ENCODE results near the gene PGAM2.

DNA sequence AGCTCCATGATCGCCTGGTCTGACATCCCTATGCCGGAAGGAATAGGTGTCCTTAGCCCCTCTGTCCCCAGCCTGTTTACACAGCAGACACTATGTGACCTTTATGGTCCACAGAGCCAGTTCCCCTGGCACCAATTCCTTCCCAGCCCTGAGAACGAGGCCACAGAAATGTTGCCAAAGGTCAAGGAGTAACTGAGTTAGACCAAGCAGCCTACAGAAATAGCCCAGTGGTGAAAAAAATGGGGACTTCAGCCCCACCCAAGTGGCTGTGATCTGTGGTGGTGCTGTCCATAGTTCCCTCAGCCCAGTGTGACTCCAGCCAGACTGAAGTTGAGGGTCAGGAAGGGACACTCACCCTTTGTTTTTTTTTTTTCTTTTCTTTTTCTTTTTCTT, 2.5 kb downstream of the PGAM2 start:
- TF ChIP-seq BHLHE40 (IDR thresholded peaks at IDR 0.05; ENCODE audit: low read depth, low read length) (no peak), POLR2A (IDR thresholded peaks at IDR 0.05; ENCODE audit: low read depth, low read length) (no peak), SMC3 (IDR thresholded peaks at IDR 0.05; ENCODE audit: low read depth, low read length) (no peak), CHD1 (IDR thresholded peaks at IDR 0.05; ENCODE audit: low read depth, low read length) (no peak), CEBPB (IDR thresholded peaks at IDR 0.05; ENCODE audit: low read depth, low read length) (no peak), MXI1 (IDR thresholded peaks at IDR 0.05; ENCODE audit: borderline replicate concordance, low read depth, low read length) (no peak), RAD21 (IDR thresholded peaks at IDR 0.05; ENCODE audit: low read length) (no peak)
- TF ChIP-seq, protein P1, sequence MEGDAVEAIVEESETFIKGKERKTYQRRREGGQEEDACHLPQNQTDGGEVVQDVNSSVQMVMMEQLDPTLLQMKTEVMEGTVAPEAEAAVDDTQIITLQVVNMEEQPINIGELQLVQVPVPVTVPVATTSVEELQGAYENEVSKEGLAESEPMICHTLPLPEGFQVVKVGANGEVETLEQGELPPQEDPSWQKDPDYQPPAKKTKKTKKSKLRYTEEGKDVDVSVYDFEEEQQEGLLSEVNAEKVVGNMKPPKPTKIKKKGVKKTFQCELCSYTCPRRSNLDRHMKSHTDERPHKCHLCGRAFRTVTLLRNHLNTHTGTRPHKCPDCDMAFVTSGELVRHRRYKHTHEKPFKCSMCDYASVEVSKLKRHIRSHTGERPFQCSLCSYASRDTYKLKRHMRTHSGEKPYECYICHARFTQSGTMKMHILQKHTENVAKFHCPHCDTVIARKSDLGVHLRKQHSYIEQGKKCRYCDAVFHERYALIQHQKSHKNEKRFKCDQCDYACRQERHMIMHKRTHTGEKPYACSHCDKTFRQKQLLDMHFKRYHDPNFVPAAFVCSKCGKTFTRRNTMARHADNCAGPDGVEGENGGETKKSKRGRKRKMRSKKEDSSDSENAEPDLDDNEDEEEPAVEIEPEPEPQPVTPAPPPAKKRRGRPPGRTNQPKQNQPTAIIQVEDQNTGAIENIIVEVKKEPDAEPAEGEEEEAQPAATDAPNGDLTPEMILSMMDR (conservative IDR thresholded peaks at IDR 0.05; ENCODE audit: low read depth, low read length), result no peak
